Measurements from ENCODE around the gene TOMT. TPM values are rescaled to one million over a fixed set of nuclear protein-coding genes. Genes with fewer than 3 reads are reported as not detected.
"Not testable (repeated sequence)": the region's sequence is repeated elsewhere in the genome, so short reads cannot be mapped to it uniquely, and the experiment has no call there.

TOMT gene
- total RNA-seq, 1 donor from 2014 or later, result not detected

DNA sequence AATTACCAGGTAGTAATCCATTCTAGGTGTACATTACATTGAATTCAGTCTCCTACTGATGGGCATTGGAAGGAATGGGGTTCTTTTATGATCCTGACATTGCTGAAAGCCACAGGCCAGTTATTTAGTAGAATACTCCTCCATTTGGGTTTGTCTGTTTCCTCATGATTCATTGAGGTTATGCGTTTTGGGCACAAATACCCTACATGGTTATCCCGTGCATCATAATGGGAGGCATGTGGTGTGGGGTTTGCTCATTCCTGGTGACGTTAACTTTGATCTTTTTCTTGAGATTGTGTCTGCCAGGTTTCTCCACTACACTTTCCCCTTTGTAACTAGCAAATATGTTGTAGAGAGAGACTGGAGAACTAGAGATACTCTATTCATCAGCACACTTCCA, 35.3 kb downstream of the TOMT start:
- no peaks in the 10 kb centered on the region for H3K79me2 ChIP-seq (ENCODE audit: low read depth)
- Mint-ChIP-seq H3K4me3 (no peak overlapping the region), H3K4me1 (no peaks in the 10 kb centered on the region), H3K27ac (no peak overlapping the region), H3K27me3 (ENCODE audit: insufficient read depth, low read depth) (peaks cover 9% of the 10 kb centered on the region), H3K9me3 (no peaks in the 10 kb centered on the region), H3K36me3 (no peaks in the 10 kb centered on the region)
- no peak overlapping the region for H3K9ac ChIP-seq
- no peak for TF ChIP-seq EZH2phosphoT487 (IDR thresholded peaks at IDR 0.05)
- H3K4me3 ChIP-seq, result no peak overlapping the region
- no peaks in the 10 kb centered on the region for H4K20me1 ChIP-seq (ENCODE audit: low read depth)
- H3K4me1 ChIP-seq, result no peaks in the 10 kb centered on the region
- H3K27me3 ChIP-seq, result no peaks in the 10 kb centered on the region
- no peaks in the 10 kb centered on the region for H3K36me3 ChIP-seq
- no peak overlapping the region for H2AFZ ChIP-seq (replicated peaks)
- H3K4me2 ChIP-seq, result no peak overlapping the region
- no peak for DNase-seq (ENCODE audit: low spot score)
- no peaks in the 10 kb centered on the region for H3F3A ChIP-seq (ENCODE audit: low read depth)
- H3K27ac ChIP-seq, result no peak overlapping the region
- no peaks in the 10 kb centered on the region for H3K9me3 ChIP-seq (ENCODE audit: low read depth)

DNA sequence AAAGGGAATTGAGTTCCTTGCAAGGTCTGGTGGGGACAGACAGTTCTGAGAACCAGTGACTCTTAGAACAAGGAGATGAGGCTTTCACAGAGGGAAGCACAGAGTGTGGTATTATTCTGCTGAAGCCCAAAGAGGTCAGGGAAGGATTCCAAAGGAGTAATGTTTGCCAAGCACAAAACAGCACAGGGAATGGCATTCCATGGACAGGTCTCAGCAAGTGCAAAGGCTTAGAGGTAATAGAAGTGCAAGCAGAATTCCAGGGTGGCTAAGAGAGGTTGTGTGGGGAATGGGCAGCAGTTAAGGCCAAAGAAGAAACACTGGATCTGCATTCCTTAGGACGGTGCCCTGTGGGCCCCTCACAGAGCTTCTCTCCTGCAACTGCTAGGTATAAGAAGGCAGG, 36.4 kb downstream of the TOMT start:
- H3K9ac ChIP-seq, H3K27me3 ChIP-seq, H3K36me3 Mint-ChIP-seq: not testable (repeated sequence)

DNA sequence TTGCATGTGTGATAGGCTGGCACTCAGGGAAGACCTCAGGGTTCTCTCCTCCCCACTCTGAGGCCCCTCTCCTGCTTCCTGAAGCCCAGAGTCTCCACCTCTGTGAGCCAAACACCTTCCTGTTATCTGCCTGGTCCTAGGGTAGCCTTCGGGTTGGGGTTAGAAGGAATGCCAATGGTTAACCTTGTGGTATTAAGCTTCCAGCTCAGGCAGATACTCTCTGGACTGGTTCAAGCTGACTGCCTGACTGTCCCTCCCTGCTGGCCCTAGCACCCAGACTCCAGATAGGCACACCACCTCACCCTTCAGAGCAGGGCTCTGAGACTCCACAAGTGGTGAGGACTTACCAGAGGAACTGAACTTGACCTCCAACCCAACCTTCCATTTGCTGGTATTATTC, 36.8 kb downstream of the TOMT start:
- H3K4me3 Mint-ChIP-seq; H3K27me3 ChIP-seq; H3K4me2 ChIP-seq; H3K27ac Mint-ChIP-seq; H3K79me2 ChIP-seq (ENCODE audit: low read depth); H4K20me1 ChIP-seq (ENCODE audit: low read depth); H3K27ac ChIP-seq; H2AFZ ChIP-seq (replicated peaks); H3F3A ChIP-seq (ENCODE audit: low read depth); H3K4me3 ChIP-seq; H3K9ac ChIP-seq; H3K4me1 ChIP-seq; H3K9me3 ChIP-seq (ENCODE audit: low read depth); H3K27me3 Mint-ChIP-seq (ENCODE audit: insufficient read depth, low read depth); H3K36me3 Mint-ChIP-seq; H3K36me3 ChIP-seq; H3K9me3 Mint-ChIP-seq; DNase-seq (ENCODE audit: low spot score); H3K4me1 Mint-ChIP-seq: not testable (repeated sequence)

More for the DNA sequence above, 36.4 kb downstream of the TOMT start:
- H3K4me1 Mint-ChIP-seq; DNase-seq (ENCODE audit: low spot score); H3K27me3 Mint-ChIP-seq (ENCODE audit: insufficient read depth, low read depth); H3K79me2 ChIP-seq (ENCODE audit: low read depth); H3K4me1 ChIP-seq; H3K9me3 Mint-ChIP-seq; H3K9me3 ChIP-seq (ENCODE audit: low read depth); H4K20me1 ChIP-seq (ENCODE audit: low read depth); H3K27ac Mint-ChIP-seq; H3K4me2 ChIP-seq; H3K27ac ChIP-seq; H3F3A ChIP-seq (ENCODE audit: low read depth); H3K4me3 ChIP-seq; H3K36me3 ChIP-seq; H2AFZ ChIP-seq (replicated peaks); H3K4me3 Mint-ChIP-seq: not testable (repeated sequence)

DNA sequence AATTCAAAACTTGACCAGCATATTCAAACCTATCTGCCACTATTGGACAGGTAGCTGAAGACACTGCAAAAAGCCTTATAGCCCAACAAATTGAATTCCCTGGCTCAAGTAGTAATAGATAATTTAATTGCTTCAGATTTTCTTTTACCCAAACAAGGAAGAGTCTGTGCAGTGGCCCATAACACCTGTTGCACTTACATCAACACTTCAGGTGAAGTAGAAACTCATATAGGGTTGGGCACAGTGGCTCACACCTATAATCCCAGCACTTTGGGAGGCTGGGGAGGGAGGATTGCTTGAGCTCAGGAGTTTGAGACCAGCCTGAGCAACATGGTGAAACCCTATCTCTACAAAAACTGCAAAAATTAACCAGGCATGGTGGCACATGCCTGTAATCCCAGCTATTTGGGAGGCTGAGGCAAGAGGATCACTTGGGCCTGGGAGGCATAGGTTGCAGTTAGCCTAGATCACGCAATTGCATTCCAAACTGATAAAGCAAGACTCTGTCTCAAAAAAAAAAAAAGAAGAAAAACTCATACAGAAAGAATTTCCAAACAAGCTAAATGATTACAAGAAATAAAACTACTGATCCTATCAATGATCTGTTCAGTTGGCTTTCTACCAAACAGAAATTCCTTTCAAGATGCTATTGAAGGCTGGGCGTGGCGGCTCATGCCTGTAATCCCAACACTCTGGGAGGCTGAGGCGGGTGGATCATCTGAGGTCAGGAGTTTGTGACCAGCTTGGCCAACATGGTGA, 39.3 kb downstream of the TOMT start:
- Histone ChIP-seq H3K27me3 (no peaks in the 10 kb centered on the region), H3K9me3 (ENCODE audit: low read depth) (no peaks in the 10 kb centered on the region), H3K4me3 (no peak overlapping the region), H2AFZ (replicated peaks) (no peak overlapping the region), H3K36me3 (no peaks in the 10 kb centered on the region), H3K79me2 (ENCODE audit: low read depth) (no peaks in the 10 kb centered on the region), H3K4me2 (no peak overlapping the region), H3F3A (ENCODE audit: low read depth) (no peaks in the 10 kb centered on the region), H3K27ac (no peak overlapping the region), H3K9ac (no peak overlapping the region), H3K4me1 (no peaks in the 10 kb centered on the region), H4K20me1 (ENCODE audit: low read depth) (no peaks in the 10 kb centered on the region)
- H3K4me1 Mint-ChIP-seq, result no peaks in the 10 kb centered on the region
- no peaks in the 10 kb centered on the region for H3K9me3 Mint-ChIP-seq
- no peak overlapping the region for H3K4me3 Mint-ChIP-seq
- no peak overlapping the region for H3K27ac Mint-ChIP-seq
- DNase-seq (ENCODE audit: low spot score), result no peak
- TF ChIP-seq EZH2phosphoT487 (IDR thresholded peaks at IDR 0.05), result no peak
- TF ChIP-seq, protein P1, sequence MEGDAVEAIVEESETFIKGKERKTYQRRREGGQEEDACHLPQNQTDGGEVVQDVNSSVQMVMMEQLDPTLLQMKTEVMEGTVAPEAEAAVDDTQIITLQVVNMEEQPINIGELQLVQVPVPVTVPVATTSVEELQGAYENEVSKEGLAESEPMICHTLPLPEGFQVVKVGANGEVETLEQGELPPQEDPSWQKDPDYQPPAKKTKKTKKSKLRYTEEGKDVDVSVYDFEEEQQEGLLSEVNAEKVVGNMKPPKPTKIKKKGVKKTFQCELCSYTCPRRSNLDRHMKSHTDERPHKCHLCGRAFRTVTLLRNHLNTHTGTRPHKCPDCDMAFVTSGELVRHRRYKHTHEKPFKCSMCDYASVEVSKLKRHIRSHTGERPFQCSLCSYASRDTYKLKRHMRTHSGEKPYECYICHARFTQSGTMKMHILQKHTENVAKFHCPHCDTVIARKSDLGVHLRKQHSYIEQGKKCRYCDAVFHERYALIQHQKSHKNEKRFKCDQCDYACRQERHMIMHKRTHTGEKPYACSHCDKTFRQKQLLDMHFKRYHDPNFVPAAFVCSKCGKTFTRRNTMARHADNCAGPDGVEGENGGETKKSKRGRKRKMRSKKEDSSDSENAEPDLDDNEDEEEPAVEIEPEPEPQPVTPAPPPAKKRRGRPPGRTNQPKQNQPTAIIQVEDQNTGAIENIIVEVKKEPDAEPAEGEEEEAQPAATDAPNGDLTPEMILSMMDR (IDR thresholded peaks at IDR 0.05), result no peak
- no peak for TF ChIP-seq EZH2 (IDR thresholded peaks at IDR 0.05)
- peaks cover 9% of the 10 kb centered on the region for H3K27me3 Mint-ChIP-seq (ENCODE audit: insufficient read depth, low read depth)
- no peaks in the 10 kb centered on the region for H3K36me3 Mint-ChIP-seq

DNA sequence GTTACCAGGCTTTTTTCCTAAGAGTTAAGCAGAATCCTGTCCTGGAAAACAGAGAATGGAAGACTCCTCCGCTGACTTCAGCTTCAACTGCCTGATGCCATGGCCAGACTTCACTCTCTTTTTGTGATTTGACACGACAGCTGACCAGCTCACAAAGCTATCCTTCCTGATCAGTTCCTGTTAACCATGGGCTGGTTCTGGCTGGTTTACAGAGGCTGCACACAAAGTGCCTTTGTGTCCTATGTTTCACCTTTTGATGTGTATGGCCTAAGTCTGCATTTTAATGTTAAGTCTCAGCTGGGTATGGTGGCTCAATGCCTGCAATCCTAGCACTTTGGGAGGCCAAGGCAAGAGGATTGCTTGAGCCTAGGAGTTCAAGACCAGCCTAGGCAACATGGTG, 40.9 kb downstream of the TOMT start:
- Histone ChIP-seq H3K4me1 (no peaks in the 10 kb centered on the region), H3K27ac (no peak overlapping the region), H3K79me2 (ENCODE audit: low read depth) (no peaks in the 10 kb centered on the region), H3K9ac (no peak overlapping the region), H3K27me3 (no peaks in the 10 kb centered on the region), H3K4me3 (no peak overlapping the region), H3F3A (ENCODE audit: low read depth) (no peaks in the 10 kb centered on the region), H3K9me3 (ENCODE audit: low read depth) (no peaks in the 10 kb centered on the region), H3K36me3 (no peaks in the 10 kb centered on the region), H2AFZ (replicated peaks) (no peak overlapping the region), H4K20me1 (ENCODE audit: low read depth) (no peaks in the 10 kb centered on the region), H3K4me2 (no peak overlapping the region)
- TF ChIP-seq EZH2phosphoT487 (IDR thresholded peaks at IDR 0.05), result no peak
- TF ChIP-seq, protein P1 (IDR thresholded peaks at IDR 0.05), result no peak
- no peak for TF ChIP-seq EZH2 (IDR thresholded peaks at IDR 0.05)
- H3K4me1 Mint-ChIP-seq, result no peaks in the 10 kb centered on the region
- no peak for DNase-seq (ENCODE audit: low spot score)
- H3K27ac Mint-ChIP-seq, result no peak overlapping the region
- H3K27me3 Mint-ChIP-seq (ENCODE audit: insufficient read depth, low read depth), result peaks cover 5% of the 10 kb centered on the region
- no peaks in the 10 kb centered on the region for H3K36me3 Mint-ChIP-seq
- no peaks in the 10 kb centered on the region for H3K9me3 Mint-ChIP-seq
- H3K4me3 Mint-ChIP-seq, result no peak overlapping the region

Measured in neural progenitor cell (in vitro differentiated cells).